ENCODE data around the gene NAB1.

NAB1 gene

GRCh38 chr2:190637281-190637734 lies 11.6 kb upstream of the NAB1 start:
- H3K27ac ChIP-seq (ENCODE audit: insufficient read depth, low read length, poor library complexity, severe bottlenecking): no peak overlapping the region
- no peak for DNase-seq
- H3K4me3 ChIP-seq (ENCODE audit: insufficient read depth, low read depth, low read length, poor library complexity, severe bottlenecking): no peak overlapping the region
- H3K36me3 ChIP-seq (ENCODE audit: control insufficient read depth, insufficient read depth, low read length): no peaks in the 10 kb centered on the region
- H3K4me1 ChIP-seq (ENCODE audit: control insufficient read depth, insufficient read depth, low read length, poor library complexity, severe bottlenecking): no peaks in the 10 kb centered on the region
- H3K27me3 ChIP-seq (replicated peaks; ENCODE audit: control insufficient read depth, insufficient read depth, low read length, poor library complexity, severe bottlenecking): no peaks in the 10 kb centered on the region
- H3K9me3 ChIP-seq (ENCODE audit: control insufficient read depth, low read length): no peaks in the 10 kb centered on the region

DNA sequence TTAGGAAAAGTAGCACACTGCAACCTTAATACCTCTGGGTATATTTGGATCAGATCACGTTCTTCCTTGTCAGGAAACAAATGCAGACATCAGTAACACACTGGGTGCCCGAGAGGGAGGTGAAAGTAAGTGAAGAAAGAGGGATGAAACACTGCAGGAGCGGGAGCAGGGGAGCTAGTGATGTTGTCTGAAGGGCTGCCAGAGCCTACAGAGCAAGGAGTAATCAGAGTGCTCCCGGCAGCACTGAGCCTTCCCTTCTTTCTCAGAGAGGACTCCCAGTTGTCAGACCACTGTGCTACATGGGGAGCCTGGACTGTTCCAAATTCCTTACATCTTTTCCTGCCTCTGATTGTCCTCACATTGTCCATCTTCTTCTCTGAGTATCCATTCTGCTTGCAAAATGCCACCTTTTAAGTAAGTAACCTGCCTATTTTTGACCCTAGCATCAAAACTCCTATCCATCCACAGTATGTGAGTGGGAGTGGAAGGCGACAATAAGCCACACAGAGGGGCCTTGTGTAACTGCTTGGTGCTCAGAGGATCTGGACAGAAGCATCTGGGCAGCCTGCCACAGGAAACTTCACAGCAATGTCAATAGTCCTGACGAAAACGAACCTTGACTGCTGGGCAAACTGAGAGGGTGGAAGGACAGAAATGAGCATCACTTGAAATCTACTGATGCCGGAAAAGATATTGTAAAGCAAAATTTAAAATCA lies 10.8 kb upstream of the NAB1 start:
- Histone ChIP-seq H3K27me3 (replicated peaks; ENCODE audit: control insufficient read depth, insufficient read depth, low read length, poor library complexity, severe bottlenecking) (no peaks in the 10 kb centered on the region), H3K27ac (ENCODE audit: insufficient read depth, low read length, poor library complexity, severe bottlenecking) (no peak overlapping the region), H3K9me3 (ENCODE audit: control insufficient read depth, low read length) (no peaks in the 10 kb centered on the region), H3K4me3 (ENCODE audit: insufficient read depth, low read depth, low read length, poor library complexity, severe bottlenecking) (no peak overlapping the region), H3K36me3 (ENCODE audit: control insufficient read depth, insufficient read depth, low read length) (no peaks in the 10 kb centered on the region), H3K4me1 (ENCODE audit: control insufficient read depth, insufficient read depth, low read length, poor library complexity, severe bottlenecking) (no peaks in the 10 kb centered on the region)
- DNase-seq: no peak

GRCh38 chr2:190640117-190640516 lies 8.8 kb upstream of the NAB1 start:
- Histone ChIP-seq H3K4me1 (ENCODE audit: control insufficient read depth, insufficient read depth, low read length, poor library complexity, severe bottlenecking) (no peaks in the 10 kb centered on the region), H3K4me3 (ENCODE audit: insufficient read depth, low read depth, low read length, poor library complexity, severe bottlenecking) (no peak overlapping the region), H3K36me3 (ENCODE audit: control insufficient read depth, insufficient read depth, low read length) (no peaks in the 10 kb centered on the region), H3K9me3 (ENCODE audit: control insufficient read depth, low read length) (no peaks in the 10 kb centered on the region), H3K27me3 (replicated peaks; ENCODE audit: control insufficient read depth, insufficient read depth, low read length, poor library complexity, severe bottlenecking) (no peaks in the 10 kb centered on the region), H3K27ac (ENCODE audit: insufficient read depth, low read length, poor library complexity, severe bottlenecking) (no peak overlapping the region)
- no peak for DNase-seq

GRCh38 chr2:190641469-190641868 lies 7.4 kb upstream of the NAB1 start:
- H3K27me3 ChIP-seq (replicated peaks; ENCODE audit: control insufficient read depth, insufficient read depth, low read length, poor library complexity, severe bottlenecking): no peaks in the 10 kb centered on the region
- DNase-seq: no peak
- no peak overlapping the region for H3K27ac ChIP-seq (ENCODE audit: insufficient read depth, low read length, poor library complexity, severe bottlenecking)
- H3K4me3 ChIP-seq (ENCODE audit: insufficient read depth, low read depth, low read length, poor library complexity, severe bottlenecking): no peak overlapping the region
- H3K9me3 ChIP-seq (ENCODE audit: control insufficient read depth, low read length): no peaks in the 10 kb centered on the region
- H3K36me3 ChIP-seq (ENCODE audit: control insufficient read depth, insufficient read depth, low read length): no peaks in the 10 kb centered on the region
- H3K4me1 ChIP-seq (ENCODE audit: control insufficient read depth, insufficient read depth, low read length, poor library complexity, severe bottlenecking): no peaks in the 10 kb centered on the region

- Histone ChIP-seq H3K4me3 (ENCODE audit: insufficient read depth, low read depth, low read length, poor library complexity, severe bottlenecking) (no peak overlapping the region), H3K9me3 (ENCODE audit: control insufficient read depth, low read length) (no peaks in the 10 kb centered on the region), H3K27me3 (replicated peaks; ENCODE audit: control insufficient read depth, insufficient read depth, low read length, poor library complexity, severe bottlenecking) (no peaks in the 10 kb centered on the region), H3K4me1 (ENCODE audit: control insufficient read depth, insufficient read depth, low read length, poor library complexity, severe bottlenecking) (peaks cover 5% of the 10 kb centered on the region), H3K27ac (ENCODE audit: insufficient read depth, low read length, poor library complexity, severe bottlenecking) (no peak overlapping the region), H3K36me3 (ENCODE audit: control insufficient read depth, insufficient read depth, low read length) (no peaks in the 10 kb centered on the region)
- no peak for DNase-seq
These were observed 1.9 kb upstream of the NAB1 start for GRCh38 chr2:190646780-190647522.

GRCh38 chr2:190648289-190649034 lies 421 bp upstream of the NAB1 start:
- Histone ChIP-seq H3K9me3 (ENCODE audit: control insufficient read depth, low read length) (no peaks in the 10 kb centered on the region), H3K36me3 (ENCODE audit: control insufficient read depth, insufficient read depth, low read length) (no peaks in the 10 kb centered on the region), H3K27me3 (replicated peaks; ENCODE audit: control insufficient read depth, insufficient read depth, low read length, poor library complexity, severe bottlenecking) (no peaks in the 10 kb centered on the region), H3K4me3 (ENCODE audit: insufficient read depth, low read depth, low read length, poor library complexity, severe bottlenecking) (peak overlapping the region; percentile 77), H3K27ac (ENCODE audit: insufficient read depth, low read length, poor library complexity, severe bottlenecking) (peak overlapping the region; percentile 80), H3K4me1 (ENCODE audit: control insufficient read depth, insufficient read depth, low read length, poor library complexity, severe bottlenecking) (peaks cover 5% of the 10 kb centered on the region)
- peak; percentile 88 to 89 (median 88) for DNase-seq

DNA sequence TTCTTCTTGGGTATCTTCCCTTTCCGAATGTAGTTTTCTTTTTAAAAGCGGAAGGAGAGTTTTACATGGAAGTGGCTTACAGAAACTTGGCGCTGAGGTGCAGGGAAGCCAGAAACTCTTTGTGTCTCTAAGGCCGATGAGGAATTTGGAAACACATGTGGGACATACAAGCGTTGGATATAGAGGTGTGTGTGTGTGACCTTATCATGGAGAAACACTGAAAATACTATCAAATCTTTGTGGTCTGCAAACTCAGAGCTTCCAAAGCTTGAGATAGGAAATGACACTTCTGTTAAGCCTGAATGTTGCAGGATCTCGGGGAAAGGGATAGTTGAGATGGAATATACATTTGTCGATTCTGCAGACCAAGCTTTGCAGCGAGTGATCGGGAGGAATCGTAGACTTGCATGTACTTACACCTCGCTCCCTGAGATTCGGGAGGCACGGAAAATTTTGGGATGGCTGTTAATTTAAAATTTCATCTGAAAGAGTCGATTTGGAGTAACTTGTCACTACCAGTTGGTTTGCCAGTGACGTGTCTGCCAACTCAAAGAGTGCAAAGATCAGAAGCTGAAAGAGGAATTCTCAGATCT lies 1.0 kb downstream of the NAB1 start:
- H3K36me3 ChIP-seq (ENCODE audit: control insufficient read depth, insufficient read depth, low read length): no peaks in the 10 kb centered on the region
- H3K27me3 ChIP-seq (replicated peaks; ENCODE audit: control insufficient read depth, insufficient read depth, low read length, poor library complexity, severe bottlenecking): no peaks in the 10 kb centered on the region
- H3K27ac ChIP-seq (ENCODE audit: insufficient read depth, low read length, poor library complexity, severe bottlenecking): peak overlapping the region; percentile 79
- DNase-seq: no peak
- H3K4me1 ChIP-seq (ENCODE audit: control insufficient read depth, insufficient read depth, low read length, poor library complexity, severe bottlenecking): peaks cover 5% of the 10 kb centered on the region
- no peaks in the 10 kb centered on the region for H3K9me3 ChIP-seq (ENCODE audit: control insufficient read depth, low read length)
- H3K4me3 ChIP-seq (ENCODE audit: insufficient read depth, low read depth, low read length, poor library complexity, severe bottlenecking): peak overlapping the region; percentile 91

DNA sequence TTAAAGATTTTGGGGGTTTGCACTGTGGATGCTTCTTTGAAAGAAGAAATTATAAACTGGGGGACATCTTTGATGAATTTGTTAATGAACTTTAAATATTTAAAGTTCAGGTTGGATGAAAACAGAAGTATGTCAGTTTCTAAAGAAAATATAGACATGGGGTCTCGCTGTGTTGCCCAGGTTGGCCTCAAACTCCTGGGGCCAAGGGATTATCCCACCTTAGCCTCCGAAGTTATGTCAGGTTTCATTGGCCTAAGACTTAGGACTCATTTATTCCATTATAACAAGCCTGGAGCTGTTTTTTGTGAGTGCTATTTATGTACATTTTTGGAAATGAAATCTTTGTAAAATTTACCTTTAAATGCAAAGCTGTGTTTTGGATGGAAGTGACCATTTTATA lies 2.5 kb downstream of the NAB1 start:
- no peak overlapping the region for H3K4me3 ChIP-seq (ENCODE audit: insufficient read depth, low read depth, low read length, poor library complexity, severe bottlenecking)
- peaks cover 5% of the 10 kb centered on the region for H3K4me1 ChIP-seq (ENCODE audit: control insufficient read depth, insufficient read depth, low read length, poor library complexity, severe bottlenecking)
- no peaks in the 10 kb centered on the region for H3K9me3 ChIP-seq (ENCODE audit: control insufficient read depth, low read length)
- no peaks in the 10 kb centered on the region for H3K27me3 ChIP-seq (replicated peaks; ENCODE audit: control insufficient read depth, insufficient read depth, low read length, poor library complexity, severe bottlenecking)
- H3K27ac ChIP-seq (ENCODE audit: insufficient read depth, low read length, poor library complexity, severe bottlenecking): no peak overlapping the region
- H3K36me3 ChIP-seq (ENCODE audit: control insufficient read depth, insufficient read depth, low read length): no peaks in the 10 kb centered on the region
- DNase-seq: no peak

DNA sequence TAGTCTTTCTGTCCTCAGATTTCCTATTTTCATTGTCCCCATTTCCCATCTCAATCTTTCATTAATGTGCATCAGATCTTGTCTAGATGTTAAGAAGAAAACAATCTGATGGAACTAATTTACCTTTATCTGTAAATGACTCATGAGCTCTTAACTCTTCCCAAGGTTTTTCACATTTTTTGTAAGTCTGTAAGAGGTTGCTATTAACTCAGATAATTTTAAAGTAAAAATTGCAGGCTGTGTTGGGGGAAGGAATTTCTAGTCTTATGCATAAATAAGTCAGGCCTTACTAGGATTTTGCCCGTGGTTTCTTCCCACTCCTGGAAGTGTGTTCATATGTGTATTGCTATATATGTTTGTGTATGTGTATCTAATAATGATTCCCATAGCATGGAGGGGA lies 4.3 kb downstream of the NAB1 start:
- H3K27ac ChIP-seq (ENCODE audit: insufficient read depth, low read length, poor library complexity, severe bottlenecking): no peak overlapping the region

More for the DNA sequence above, 4.3 kb downstream of the NAB1 start:
- no peak overlapping the region for H3K4me3 ChIP-seq (ENCODE audit: insufficient read depth, low read depth, low read length, poor library complexity, severe bottlenecking)
- DNase-seq: no peak
- H3K27me3 ChIP-seq (replicated peaks; ENCODE audit: control insufficient read depth, insufficient read depth, low read length, poor library complexity, severe bottlenecking): no peaks in the 10 kb centered on the region
- peaks cover 5% of the 10 kb centered on the region for H3K4me1 ChIP-seq (ENCODE audit: control insufficient read depth, insufficient read depth, low read length, poor library complexity, severe bottlenecking)
- H3K9me3 ChIP-seq (ENCODE audit: control insufficient read depth, low read length): no peaks in the 10 kb centered on the region
- no peaks in the 10 kb centered on the region for H3K36me3 ChIP-seq (ENCODE audit: control insufficient read depth, insufficient read depth, low read length)

Measured in effector memory CD4-positive, alpha-beta T cell (primary cell).